Right hindlimb (tissue), 1 donor: ENCODE measurements around the gene HOXD10.

Experiments used
- DNase-seq: peaks from one replicate; pipeline ENCODE4 v3.0.0-alpha.2; 2018

HOXD10 gene

GRCh38 chr2:176137252-176137580 is 20.6 kb downstream of the HOXD10 start:
- DNase-seq = no peak

- no peak for DNase-seq
These were observed 21.3 kb downstream of the HOXD10 start for GRCh38 chr2:176137906-176138305.

GRCh38 chr2:176138526-176138922 is 21.9 kb downstream of the HOXD10 start:
- DNase-seq = no peak

- DNase-seq = no peak
These were observed 22.5 kb downstream of the HOXD10 start for GRCh38 chr2:176138923-176139660.

GRCh38 chr2:176139661-176140512 is 23.3 kb downstream of the HOXD10 start:
- DNase-seq = peak; percentile 81

- DNase-seq = peak; percentile 92
These were observed 24.1 kb downstream of the HOXD10 start for GRCh38 chr2:176140513-176141317.

GRCh38 chr2:176142281-176142680 is 25.7 kb downstream of the HOXD10 start:
- DNase-seq = no peak

GRCh38 chr2:176145085-176145969 is 28.7 kb downstream of the HOXD10 start:
- no peak for DNase-seq

- no peak for DNase-seq
These were observed 29.5 kb downstream of the HOXD10 start for GRCh38 chr2:176146101-176146500.

- DNase-seq = no peak
These were observed 30.1 kb downstream of the HOXD10 start for GRCh38 chr2:176146645-176147044.

GRCh38 chr2:176147210-176147799 is 30.7 kb downstream of the HOXD10 start:
- DNase-seq = no peak

GRCh38 chr2:176147800-176148496 is 31.4 kb downstream of the HOXD10 start:
- DNase-seq = no peak

- no peak for DNase-seq
These were observed 32.3 kb downstream of the HOXD10 start for GRCh38 chr2:176148751-176149421.

GRCh38 chr2:176149481-176149938 is 32.9 kb downstream of the HOXD10 start:
- DNase-seq = no peak

GRCh38 chr2:176149939-176150583 is 33.5 kb downstream of the HOXD10 start:
- no peak for DNase-seq

- no peak for DNase-seq
These were observed 34.2 kb downstream of the HOXD10 start for GRCh38 chr2:176150584-176151441.

GRCh38 chr2:176151442-176152287 is 35.1 kb downstream of the HOXD10 start, which contains the start of gene HOXD4:
Gene HOXD4, plus strand, starts transcription at chr2:176151550. Its CDS starts 84 bp downstream, at chr2:176151634.
- no peak for DNase-seq
